H1 (cell line): ENCODE results near the gene YEATS2. TPM values are rescaled to one million over a fixed set of nuclear protein-coding genes. Genes with fewer than 3 reads are reported as not detected.

Experiments used
- BACH1 ChIP-seq: IDR thresholded peaks from 2 replicates; pipeline ENCODE4 v1.6.1; 2012; ENCODE audit warnings: low read length, improper control_type of control experiment
- BCL11A ChIP-seq, 2 experiments: IDR thresholded peaks; one replicate each; pipeline ENCODE4 v1.6.1; 2011; ENCODE audit warnings: low read depth in 2 of 2, low read length in 2 of 2, mild to moderate bottlenecking in 2 of 2
- CTCF ChIP-seq, 3 experiments: IDR thresholded peaks; 1 replicate in 2 of 3; 2 replicates in 1 of 3; pipeline versions ENCODE4 v1.5.1 to v1.6.1; 2011; ENCODE audit warnings: low read length in 3 of 3, mild to moderate bottlenecking in 3 of 3, inconsistent platforms in 2 of 3, low read depth in 1 of 3, moderate library complexity in 1 of 3; ENCODE audit not compliant: insufficient read depth in 1 of 3; ENCODE audit errors: control extremely low read depth in 1 of 3
- EGR1 ChIP-seq: IDR thresholded peaks from 2 replicates; pipeline ENCODE4 v1.6.1; 2011; ENCODE audit warnings: low read depth, low read length, borderline replicate concordance
- HDAC2 ChIP-seq, 2 experiments: fragments of 300-600 bp in 1 of 2; sonication (generic) in 1 of 2; IDR thresholded peaks; 2 replicates each; pipeline ENCODE4 v1.6.1; 2011 to 2012; ENCODE audit warnings: low read depth in 2 of 2, low read length in 2 of 2, mild to moderate bottlenecking in 2 of 2, moderate library complexity in 2 of 2, borderline replicate concordance in 1 of 2, inconsistent platforms in 1 of 2
- JUND ChIP-seq: IDR thresholded peaks from 2 replicates; pipeline ENCODE4 v1.6.1; 2011; ENCODE audit warnings: mild to moderate bottlenecking, improper control_type of control experiment, low read length
- POLR2A ChIP-seq, 2 experiments: IDR thresholded peaks; 1 replicate in 1 of 2; 2 replicates in 1 of 2; pipeline ENCODE4 v1.6.1; 2011; ENCODE audit warnings: low read depth in 2 of 2, low read length in 2 of 2, mild to moderate bottlenecking in 2 of 2; ENCODE audit errors: control extremely low read depth in 1 of 2
- POU5F1 ChIP-seq: IDR thresholded peaks from 2 replicates; pipeline ENCODE4 v1.6.1; 2011; ENCODE audit warnings: low read depth, mild to moderate bottlenecking, low read length, moderate library complexity
- RFX5 ChIP-seq: IDR thresholded peaks from 2 replicates; pipeline ENCODE4 v1.6.1; 2011; ENCODE audit warnings: low read depth, low read length, improper control_type of control experiment, borderline replicate concordance
- SIRT6 ChIP-seq: IDR thresholded peaks from one replicate; pipeline ENCODE4 v1.7.1; 2012; ENCODE audit warnings: low read length, inconsistent platforms
- polyA plus RNA-seq, 7 experiments: library from polyadenylated mRNA; depleted of rRNA in 3 of 7; stranded (reverse) in 5 of 7; unstranded in 2 of 7; fragments of >200 nt in 5 of 7; fragments of 200-250 nt in 2 of 7; gene quantifications; 1 replicate in 5 of 7; 2 replicates in 1 of 7; 4 replicates in 1 of 7; pipeline versions ENCODE4 v1.2.1 to v1.2.3, GENCODE V29; 2011 to 2013; ENCODE audit warnings: missing spikeins in 2 of 7, mixed read lengths in 2 of 7
- total RNA-seq: library from RNA; stranded (reverse); fragmentation: NEBNext Ultra II Directional; extraction: Animal tissue kit (Norgen Biotek cat#: 25700); gene quantifications from 2 replicates; pipeline ENCODE4 v1.2.1, GENCODE V29; 2021

Gene YEATS2
- total and polyA plus RNA-seq, 2 of the 8 experiments (the other 6 are each of a cell fraction or from before 2014, with no cell fraction given), result 35.3 to 53.7 TPM

GRCh38 chr3:183818706-183819624 is 121.4 kb downstream of the YEATS2 start (continued):
- TF ChIP-seq CTCF (IDR thresholded peaks at IDR 0.05; ENCODE audit: control extremely low read depth in 1 of 3, insufficient read depth in 1 of 3, low read depth in 1 of 3, low read length in 3 of 3) (no peak), POU5F1 (no peak), POLR2A (IDR thresholded peaks at IDR 0.05; ENCODE audit: control extremely low read depth in 1 of 2, low read depth in 2 of 2, low read length in 2 of 2) (no peak), BACH1 (no peak), SIRT6 (no peak), HDAC2 (IDR thresholded peaks at IDR 0.05; ENCODE audit: borderline replicate concordance in 1 of 2, low read depth in 2 of 2, low read length in 2 of 2) (no peak), EGR1 (no peak), JUND (no peak), BCL11A (IDR thresholded peaks at IDR 0.05; ENCODE audit: low read depth in 2 of 2, low read length in 2 of 2) (no peak), RFX5 (no peak)
